HuH-7 (cell line): Measurements from ENCODE around the gene CLIC2.
"Not testable (repeated sequence)": the region's sequence is repeated elsewhere in the genome, so short reads cannot be mapped to it uniquely, and the experiment has no call there.

Experiments
- DNase-seq: peaks from one replicate; pipeline ENCODE4 v3.0.0; 2011; ENCODE audit warnings: low spot score

CLIC2 gene

GRCh38 chrX:155334486-155335336, at the start of gene CLIC2:
Gene CLIC2 (minus strand): TSS chrX:155334614. CDS start chrX:155334427, 187 bp downstream.
- DNase-seq, result no peak

GRCh38 chrX:155382529-155382967, 48.1 kb upstream of the CLIC2 start:
- DNase-seq, result not testable (repeated sequence)

DNA sequence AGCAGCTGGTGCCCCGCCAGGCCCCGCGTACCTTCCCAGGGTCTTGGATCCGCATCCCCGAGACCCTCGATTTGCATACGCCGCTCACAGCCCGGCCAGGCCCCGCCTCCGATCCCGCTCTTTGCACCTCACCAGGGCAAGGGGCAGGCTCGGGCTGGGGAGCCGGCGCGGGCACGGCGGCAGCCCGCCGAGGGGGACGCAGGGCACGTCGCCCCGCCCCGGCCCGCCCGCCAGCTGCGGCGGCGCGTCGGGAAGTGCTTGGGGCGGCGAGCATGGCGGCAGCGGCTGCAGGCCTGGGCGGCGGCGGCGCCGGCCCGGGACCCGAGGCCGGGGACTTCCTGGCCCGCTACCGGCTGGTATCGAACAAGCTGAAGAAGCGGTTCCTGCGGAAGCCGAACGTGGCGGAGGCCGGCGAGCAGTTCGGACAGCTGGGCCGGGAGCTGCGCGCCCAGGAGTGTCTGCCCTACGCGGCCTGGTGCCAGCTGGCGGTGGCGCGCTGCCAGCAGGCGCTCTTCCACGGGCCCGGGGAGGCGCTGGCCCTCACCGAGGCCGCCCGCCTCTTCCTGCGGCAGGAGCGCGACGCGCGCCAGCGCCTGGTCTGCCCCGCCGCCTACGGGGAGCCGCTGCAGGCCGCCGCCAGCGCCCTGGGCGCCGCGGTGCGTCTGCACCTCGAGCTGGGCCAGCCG, 47.6 kb upstream of the CLIC2 start, which contains the start of gene F8A2:
F8A2 (plus strand) TSS at position 253 of the 686 bp plus-strand sequence; CDS start at position 273, 20 bp downstream.
- not testable (repeated sequence) for DNase-seq

DNA sequence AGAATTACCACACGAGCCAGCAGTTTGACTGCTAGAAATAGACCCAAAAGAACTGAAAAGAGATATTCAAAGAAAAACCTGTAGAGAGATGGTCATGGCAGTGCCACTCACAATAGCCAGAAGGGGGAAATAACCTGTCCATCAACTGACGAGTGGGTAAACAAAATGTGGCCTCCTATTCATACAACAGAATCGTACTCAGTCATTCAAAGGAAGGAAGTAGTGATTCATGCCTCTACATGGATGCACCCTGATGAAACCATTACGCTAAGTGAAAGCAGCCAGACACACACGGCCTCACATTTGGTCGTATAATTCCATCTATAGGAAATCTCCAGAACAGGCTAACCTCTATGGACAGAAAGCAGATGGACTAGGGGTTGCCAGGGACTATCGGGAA, 45.4 kb upstream of the CLIC2 start:
- DNase-seq, result not testable (repeated sequence)

DNA sequence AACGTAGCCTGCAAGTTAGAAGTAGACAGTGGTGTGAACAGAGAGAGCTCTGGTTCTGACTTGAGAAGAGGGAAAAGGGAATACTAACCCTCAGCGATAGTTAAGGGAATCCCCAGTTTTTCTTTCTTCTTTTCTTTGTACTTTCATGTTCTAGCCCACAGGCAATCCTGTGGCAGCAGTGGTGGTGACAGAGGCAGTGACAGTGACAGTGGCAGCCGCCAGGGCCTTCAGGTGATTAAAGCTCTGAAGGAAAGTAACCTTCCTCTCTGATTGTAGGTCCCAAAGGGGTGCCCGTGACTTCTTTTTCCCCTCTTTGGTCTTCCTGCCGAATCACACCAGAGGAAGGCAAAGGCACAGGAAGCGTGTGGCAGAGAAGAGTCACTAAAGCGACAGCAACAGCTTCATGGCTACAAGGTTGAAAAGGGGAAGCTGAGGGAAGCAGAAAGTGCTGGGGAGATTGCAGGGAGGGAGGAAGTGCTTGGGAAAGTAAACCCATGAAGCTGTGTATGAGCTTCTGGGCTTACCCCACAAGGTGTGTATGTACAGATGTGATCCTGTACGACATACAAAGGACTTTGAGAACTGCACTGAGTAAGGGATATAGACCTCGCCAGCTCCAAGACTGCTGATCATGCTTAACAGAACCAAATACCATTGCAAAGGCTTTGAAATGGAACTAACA, 39.5 kb upstream of the CLIC2 start:
- not testable (repeated sequence) for DNase-seq

- not testable (repeated sequence) for DNase-seq
These were observed 29.3 kb upstream of the CLIC2 start for GRCh38 chrX:155363712-155364111.

DNA sequence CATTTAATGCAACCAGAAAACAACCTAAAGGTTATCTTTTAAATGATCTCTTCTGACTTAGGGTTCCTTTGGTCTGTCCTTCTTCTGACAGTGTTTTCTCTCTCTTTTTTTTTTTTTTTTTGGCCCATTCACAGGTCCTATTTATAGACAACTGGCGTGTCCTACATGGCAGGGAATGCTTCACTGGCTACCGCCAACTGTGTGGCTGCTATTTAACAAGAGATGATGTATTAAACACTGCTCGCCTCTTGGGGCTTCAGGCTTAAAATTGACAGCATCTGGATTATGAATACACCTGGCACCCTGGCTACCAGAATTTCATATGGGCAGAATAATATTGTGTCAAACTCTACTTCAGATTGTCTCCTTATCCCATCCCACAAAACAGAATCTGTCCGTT, 15.0 kb upstream of the CLIC2 start:
- DNase-seq, result not testable (repeated sequence)

GRCh38 chrX:155345689-155346088, 11.3 kb upstream of the CLIC2 start:
- not testable (repeated sequence) for DNase-seq

DNA sequence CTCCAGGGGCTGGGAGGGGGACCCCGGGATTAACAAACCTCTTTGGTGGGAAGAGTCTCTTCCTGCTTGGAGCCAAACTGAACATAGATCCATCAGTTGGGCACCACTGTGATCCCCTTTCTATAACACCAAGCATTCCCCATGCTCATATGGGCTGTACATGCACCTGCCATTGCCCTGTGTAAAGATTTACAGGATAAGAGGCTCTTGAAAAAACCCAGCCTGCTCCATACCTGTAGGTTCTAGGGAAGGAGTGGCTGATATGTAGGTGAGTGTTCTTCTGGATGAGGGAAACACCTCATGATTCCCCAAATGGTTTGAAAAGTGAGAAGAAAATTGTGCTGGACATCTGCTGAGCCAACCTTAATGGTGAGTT, 911 bp upstream of the CLIC2 start:
- not testable (repeated sequence) for DNase-seq

- no peak for DNase-seq
These were observed 792 bp downstream of the CLIC2 start for GRCh38 chrX:155333544-155334100.

DNA sequence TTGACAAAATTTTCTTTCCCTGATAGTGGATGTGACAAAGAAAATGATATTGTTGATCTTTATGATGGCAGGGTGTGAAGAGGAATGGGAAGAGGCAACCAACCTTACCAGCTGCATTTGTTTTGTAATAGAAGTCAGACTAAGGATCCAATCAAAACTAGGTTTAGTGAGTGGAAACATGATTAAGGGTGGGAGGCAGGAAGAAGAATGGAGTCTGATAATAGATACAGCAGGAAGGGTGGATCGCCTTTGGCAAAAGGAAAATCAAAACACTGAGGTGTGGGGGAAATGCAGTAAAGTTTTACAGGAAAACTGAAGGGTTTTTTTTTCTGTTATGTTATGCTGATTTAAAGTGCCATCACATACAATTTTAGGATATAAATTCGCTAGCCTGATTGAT, 3.4 kb downstream of the CLIC2 start:
- DNase-seq, result no peak

DNA sequence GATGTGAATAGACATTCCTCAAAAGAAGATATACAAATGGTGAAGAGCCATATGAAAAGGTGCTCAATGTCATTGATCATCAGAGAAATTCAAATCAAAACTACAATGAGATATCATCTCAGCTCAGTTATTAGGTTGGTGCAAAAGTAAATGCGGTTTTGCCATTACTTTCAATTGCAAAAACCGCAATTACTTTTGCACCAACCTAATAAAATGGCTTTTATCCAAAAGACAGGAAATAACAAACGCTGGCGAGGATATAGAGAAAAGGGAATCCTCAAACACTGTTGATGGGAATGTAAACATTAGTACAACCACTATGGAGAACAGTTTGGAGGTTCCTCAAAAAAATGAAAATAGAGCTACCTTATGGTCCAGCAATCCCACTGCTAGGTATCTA, 5.1 kb downstream of the CLIC2 start:
- DNase-seq, result no peak

DNA sequence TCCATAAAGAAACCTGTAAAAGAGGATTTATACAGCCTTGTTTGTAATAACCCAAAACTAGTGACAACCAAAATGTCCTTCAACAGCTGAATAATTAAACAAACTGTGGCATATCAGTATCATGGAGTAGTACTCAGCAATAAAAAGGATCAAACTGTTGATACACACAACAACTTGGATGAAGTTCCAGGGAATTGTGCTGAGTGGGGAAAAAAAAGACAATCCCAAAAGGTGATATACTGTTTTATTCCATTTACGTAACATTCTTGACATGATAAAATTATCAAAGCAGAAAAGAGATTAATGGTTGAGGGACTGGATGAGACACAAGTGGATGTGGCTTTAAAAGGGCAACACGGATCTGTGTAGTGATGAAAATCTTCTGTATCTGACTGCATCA, 7.8 kb downstream of the CLIC2 start:
- no peak for DNase-seq

DNA sequence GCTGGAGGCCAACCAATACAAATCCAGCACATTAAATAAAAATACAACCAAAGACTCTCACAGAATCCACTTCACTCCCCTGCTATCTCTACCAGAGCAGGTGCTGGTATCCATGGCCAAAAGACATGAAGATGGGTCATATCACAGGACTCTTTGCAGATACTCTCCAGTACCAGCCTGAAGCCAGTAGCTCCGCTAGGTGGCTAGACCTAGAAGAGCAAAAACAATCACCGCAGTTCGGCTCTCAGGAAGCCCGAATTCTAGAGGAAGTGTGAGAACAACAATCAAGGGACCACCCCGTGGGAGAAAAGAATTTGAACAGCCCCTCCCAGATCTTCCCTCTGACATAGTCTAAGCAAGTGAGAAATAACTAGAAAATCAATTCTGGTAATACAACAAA, 20.2 kb downstream of the CLIC2 start:
- DNase-seq, result no peak

GRCh38 chrX:155313766-155314165, 20.6 kb downstream of the CLIC2 start:
- no peak for DNase-seq

GRCh38 chrX:155293771-155294170, 40.6 kb downstream of the CLIC2 start:
- no peak for DNase-seq

- no peak for DNase-seq
These were observed 54.5 kb downstream of the CLIC2 start for GRCh38 chrX:155279873-155280272.

GRCh38 chrX:155270969-155271368, 63.4 kb downstream of the CLIC2 start:
- no peak for DNase-seq

GRCh38 chrX:155267995-155268394, 66.4 kb downstream of the CLIC2 start:
- DNase-seq, result not testable (repeated sequence)

GRCh38 chrX:155266439-155266838, 68.0 kb downstream of the CLIC2 start:
- no peak for DNase-seq

GRCh38 chrX:155263854-155264628, 70.4 kb downstream of the CLIC2 start, which contains the start of gene RAB39B:
Gene RAB39B (minus strand): TSS chrX:155264491. CDS start chrX:155264288, 203 bp downstream.
- peak; percentile 25 for DNase-seq
